ENCODE data around the gene HPD. TPM values are rescaled to one million over a fixed set of nuclear protein-coding genes. Genes with fewer than 3 reads are reported as not detected.

Gene HPD
- total RNA-seq, 2 donors from 2014 or later, result 3.0 to 5.7 TPM

DNA sequence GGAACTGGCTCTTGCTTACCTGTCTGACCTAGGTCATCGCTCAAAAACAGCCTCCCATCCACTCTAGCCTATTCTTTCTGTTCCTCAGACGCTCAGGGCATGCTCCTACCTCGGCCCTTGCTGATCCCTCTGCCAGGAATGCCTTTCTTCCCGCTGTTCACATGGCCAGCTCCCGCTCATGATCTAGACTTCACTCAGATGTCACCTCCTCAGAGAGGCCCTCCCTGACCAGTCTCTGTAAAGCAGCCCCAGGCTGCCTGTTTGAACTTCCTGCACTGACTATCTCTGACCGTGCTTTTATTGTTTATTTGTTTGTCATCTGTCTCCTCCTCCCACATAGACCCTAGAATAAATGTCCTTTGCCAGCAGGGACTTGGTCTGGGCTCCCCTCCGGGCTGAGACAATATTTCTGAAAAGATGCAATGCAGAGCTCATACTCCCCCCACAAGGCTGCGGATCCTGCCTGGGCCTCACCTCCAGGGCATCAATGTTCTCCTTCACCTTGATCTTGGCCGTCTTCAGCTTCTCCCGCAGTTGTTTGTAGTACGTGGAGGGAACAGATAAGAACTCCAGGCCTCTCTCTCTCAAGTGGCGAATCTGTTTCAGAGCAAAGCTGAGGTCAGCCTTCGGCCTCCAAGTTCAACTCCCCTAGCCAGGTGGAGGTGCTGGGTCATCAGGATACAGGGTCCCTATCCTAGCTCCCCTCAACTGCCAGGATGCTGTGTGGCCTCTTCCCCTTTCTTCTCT, 15.2 kb downstream of the HPD start:
- ATAC-seq (no peak), DNase-seq (no peak)
- Histone ChIP-seq H3K36me3 (replicated peaks in 1 of 2; ENCODE audit: insufficient read depth in 1 of 2, low read depth in 2 of 2) (no peaks in the 10 kb centered on the region), H3K4me3 (no peak overlapping the region), H3K9me3 (no peaks in the 10 kb centered on the region), H3K27me3 (no peaks in the 10 kb centered on the region), H3K4me1 (peaks cover 12% of the 10 kb centered on the region), H3K27ac (no peak overlapping the region)
- intact Hi-C loops (cut with DNase I), result no loop called here
- TF ChIP-seq POLR2A (IDR thresholded peaks at IDR 0.05) (no peak), CTCF (IDR thresholded peaks at IDR 0.05) (no peak)
- 69% methylated on average over 13 of the region's 13 CpGs for WGBS, 2 donors

GRCh38 chr12:121839993-121840761, 18.5 kb downstream of the HPD start:
- DNase-seq (no peak), ATAC-seq (no peak)
- TF ChIP-seq CTCF (IDR thresholded peaks at IDR 0.05) (no peak), POLR2A (IDR thresholded peaks at IDR 0.05) (no peak)
- 64 to 81% methylated on average over 20 to 24 of the region's 24 CpGs for WGBS, 2 donors
- H3K9me3 ChIP-seq, result no peaks in the 10 kb centered on the region
- H3K4me1 ChIP-seq, result peaks cover 12% of the 10 kb centered on the region
- intact Hi-C loops (cut with DNase I), result no loop called here
- H3K27ac ChIP-seq, result peak overlapping the region; percentile 25 to 60 (median 47)
- H3K4me3 ChIP-seq, result peak overlapping the region; percentile 16 to 18
- H3K36me3 ChIP-seq (replicated peaks in 1 of 2; ENCODE audit: insufficient read depth in 1 of 2, low read depth in 2 of 2), result no peaks in the 10 kb centered on the region
- H3K27me3 ChIP-seq, result no peaks in the 10 kb centered on the region

DNA sequence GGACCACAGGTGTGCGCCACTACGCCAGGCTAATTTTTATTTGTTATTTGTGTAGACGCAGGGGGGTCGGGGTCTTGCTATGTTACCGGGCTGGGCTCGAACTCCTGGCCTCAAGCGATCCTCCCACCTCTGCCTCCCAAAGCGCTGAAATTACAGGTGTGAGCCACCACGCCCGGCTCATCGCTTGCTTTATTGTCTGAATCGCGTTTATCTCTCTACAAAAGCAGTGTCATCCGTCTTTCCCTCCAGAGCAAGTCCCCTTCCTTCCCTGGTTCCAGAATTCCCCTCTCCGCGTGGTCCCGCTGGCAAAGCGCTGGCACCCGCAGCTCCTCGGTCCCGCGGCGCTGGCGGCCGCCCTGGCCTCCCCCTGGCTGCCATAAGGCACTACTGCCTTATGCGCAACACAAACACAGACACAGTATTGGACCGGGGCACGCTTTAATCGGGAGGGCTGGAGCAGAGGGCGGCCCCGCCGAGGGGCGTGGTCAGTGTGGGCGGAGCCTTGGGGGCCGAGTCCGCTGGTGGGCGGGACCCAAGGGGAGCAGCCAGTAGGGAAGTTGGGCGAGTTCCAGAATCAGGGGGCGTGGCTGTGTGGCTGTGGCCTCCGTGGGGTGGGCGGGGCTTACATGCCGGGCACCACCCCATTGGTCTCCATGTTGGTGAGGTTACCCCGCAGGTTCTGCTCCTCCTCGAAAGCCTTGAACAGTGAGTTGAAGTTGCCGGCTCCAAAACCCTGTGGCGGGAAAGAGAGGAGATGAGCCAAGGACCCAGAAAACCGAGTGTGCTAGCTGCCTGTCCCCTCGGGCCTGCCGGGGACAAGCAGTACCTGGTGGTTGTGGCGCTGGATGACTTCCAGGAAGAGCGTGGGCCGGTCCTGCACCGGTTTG, 19.3 kb downstream of the HPD start:
- DNase-seq, result peak; percentile 100
- intact Hi-C loops (cut with DNase I), result no loop called here

GRCh38 chr12:121838126-121838525, 20.5 kb downstream of the HPD start:
- 60 to 88% methylated on average over 2 to 5 of the region's 5 CpGs for WGBS, 2 donors
- intact Hi-C loops (cut with DNase I), result no loop called here
- DNase-seq (no peak), ATAC-seq (no peak)
- TF ChIP-seq POLR2A (IDR thresholded peaks at IDR 0.05) (no peak), CTCF (IDR thresholded peaks at IDR 0.05) (no peak)
- Histone ChIP-seq H3K27ac (no peak overlapping the region), H3K27me3 (no peaks in the 10 kb centered on the region), H3K9me3 (no peaks in the 10 kb centered on the region), H3K4me3 (no peak overlapping the region), H3K4me1 (peaks cover 12% of the 10 kb centered on the region), H3K36me3 (replicated peaks in 1 of 2; ENCODE audit: insufficient read depth in 1 of 2, low read depth in 2 of 2) (no peaks in the 10 kb centered on the region)

More for the DNA sequence above, 19.3 kb downstream of the HPD start:
- no peaks in the 10 kb centered on the region for H3K9me3 ChIP-seq
- peak in 2 of 3 donors; percentile 62 to 65 for TF ChIP-seq POLR2A (IDR thresholded peaks at IDR 0.05)
- TF ChIP-seq CTCF (IDR thresholded peaks at IDR 0.05), result peak in 5 of 7 experiments; percentile 31 to 62 (median 60)
- no peaks in the 10 kb centered on the region for H3K36me3 ChIP-seq (replicated peaks in 1 of 2; ENCODE audit: insufficient read depth in 1 of 2, low read depth in 2 of 2)
- peak overlapping the region; percentile 25 to 60 (median 47) for H3K27ac ChIP-seq
- WGBS, 2 donors, result 12 to 24% methylated on average over 25 to 53 of the region's 53 CpGs
- H3K4me1 ChIP-seq, result peaks cover 12% of the 10 kb centered on the region
- no peaks in the 10 kb centered on the region for H3K27me3 ChIP-seq
- H3K4me3 ChIP-seq, result peak overlapping the region; percentile 16 to 18
- peak; percentile 97 for ATAC-seq

Measured in body of pancreas (tissue), 4 donors.